ENCODE data around the gene VENTX. TPM values are rescaled to one million over a fixed set of nuclear protein-coding genes. Genes with fewer than 3 reads are reported as not detected.

The VENTX gene
- total RNA-seq, 1 experiment from 2014 or later: 28.0 TPM

- TF ChIP-seq CTCF (IDR thresholded peaks at IDR 0.05) (no peak), EMX1 (CRISPR knock-in tag; IDR thresholded peaks at IDR 0.05) (no peak), PREB (CRISPR knock-in tag; IDR thresholded peaks at IDR 0.05; ENCODE audit: borderline replicate concordance) (no peak), NR1H2 (CRISPR knock-in tag; IDR thresholded peaks at IDR 0.05) (no peak), ARID4B (CRISPR knock-in tag; IDR thresholded peaks at IDR 0.05; ENCODE audit: borderline replicate concordance) (0 out of 2 replicates have a peak, but pooled peaks have one; percentile 39), RORB (CRISPR knock-in tag; IDR thresholded peaks at IDR 0.05) (no peak), E2F1 (CRISPR knock-in tag; IDR thresholded peaks at IDR 0.05) (no peak), FOXJ3 (CRISPR knock-in tag; IDR thresholded peaks at IDR 0.05; ENCODE audit: borderline replicate concordance) (no peak), MXD4 (CRISPR knock-in tag; IDR thresholded peaks at IDR 0.05; ENCODE audit: borderline replicate concordance) (no peak), TEAD4 (CRISPR knock-in tag; IDR thresholded peaks at IDR 0.05) (no peak), FOXP1 (CRISPR knock-in tag; IDR thresholded peaks at IDR 0.05; ENCODE audit: borderline replicate concordance) (peak; percentile 81; the same call in 1 of the 2 replicates), CDX4 (CRISPR knock-in tag; IDR thresholded peaks at IDR 0.05; ENCODE audit: borderline replicate concordance) (no peak), ZBTB43 (CRISPR knock-in tag; IDR thresholded peaks at IDR 0.05) (no peak), ZSCAN18 (CRISPR knock-in tag; IDR thresholded peaks at IDR 0.05) (no peak), TEAD1 (CRISPR knock-in tag; IDR thresholded peaks at IDR 0.05) (peak; percentile 21; the same call in 1 of the 2 replicates), ERG (CRISPR knock-in tag; IDR thresholded peaks at IDR 0.05) (no peak), MYBL2 (CRISPR knock-in tag; IDR thresholded peaks at IDR 0.05) (peak; percentile 68; the same call in 1 of the 2 replicates), IRF2 (CRISPR knock-in tag; IDR thresholded peaks at IDR 0.05; ENCODE audit: borderline replicate concordance, low read depth) (no peak), PRRX2 (CRISPR knock-in tag; IDR thresholded peaks at IDR 0.05) (no peak), AFF4 (CRISPR knock-in tag; IDR thresholded peaks at IDR 0.05; ENCODE audit: borderline replicate concordance) (no peak)
Measured at GRCh38 chr10:133229265-133230043, 8.2 kb upstream of the VENTX start (continued).
